Neuronal stem cell (in vitro differentiated cells): ENCODE measurements around the gene RASAL2.

Source experiments
- DNase-seq: peaks from one replicate; pipeline ENCODE4 v3.0.0-alpha.2; 2013; ENCODE audit warnings: low spot score
- H2AFZ ChIP-seq: one replicate; pipeline ENCODE4 v1.6.1; 2013; ENCODE audit warnings: mild to moderate bottlenecking, low read length, inconsistent platforms
- H2AK5ac ChIP-seq: 2 replicates; pipeline ENCODE4 v1.6.1; 2013; ENCODE audit warnings: low read depth, mild to moderate bottlenecking, inconsistent platforms, low read length, moderate library complexity, mixed read lengths
- H2BK120ac ChIP-seq: 2 replicates; pipeline ENCODE4 v1.6.1; 2013; ENCODE audit warnings: low read depth, mild to moderate bottlenecking, inconsistent platforms, low read length, moderate library complexity, mixed read lengths
- H2BK12ac ChIP-seq: one replicate; pipeline ENCODE4 v1.6.1; 2013; ENCODE audit warnings: low read length, inconsistent platforms
- H2BK15ac ChIP-seq: 2 replicates; pipeline ENCODE4 v1.6.1; 2013; ENCODE audit warnings: mild to moderate bottlenecking, low read length, inconsistent platforms, mixed read lengths
- H2BK5ac ChIP-seq: one replicate; pipeline ENCODE4 v1.6.1; 2013; ENCODE audit warnings: inconsistent platforms, mild to moderate bottlenecking, low read length, moderate library complexity
- H3K14ac ChIP-seq: one replicate; pipeline ENCODE4 v1.6.1; 2013; ENCODE audit warnings: low read length, inconsistent platforms
- H3K18ac ChIP-seq: 2 replicates; pipeline ENCODE4 v1.6.1; 2013; ENCODE audit warnings: low read length, inconsistent platforms
- H3K23ac ChIP-seq: 2 replicates; pipeline ENCODE4 v1.6.1; 2013; ENCODE audit warnings: low read depth, mild to moderate bottlenecking, mixed read lengths, low read length, inconsistent platforms; ENCODE audit not compliant: poor library complexity
- H3K27ac ChIP-seq: replicated peaks from 3 replicates; pipeline ENCODE4 v1.5.1; 2013; ENCODE audit warnings: low read length, inconsistent platforms
- H3K27me3 ChIP-seq, 3 experiments: 2 replicates each; pipeline ENCODE4 v1.6.1; 2013; ENCODE audit warnings: low read length in 3 of 3, mild to moderate bottlenecking in 2 of 3, inconsistent platforms in 1 of 3, low read depth in 1 of 3, mixed read lengths in 1 of 3, moderate library complexity in 1 of 3; ENCODE audit not compliant: control insufficient read depth in 3 of 3, insufficient read depth in 3 of 3
- H3K36me3 ChIP-seq, 2 donors: replicated peaks in 1 of 2; 2 replicates each; pipeline ENCODE4 v1.6.1; 2013; ENCODE audit warnings: low read length in 2 of 2; ENCODE audit not compliant: control insufficient read depth in 2 of 2, insufficient read depth in 2 of 2
- H3K4ac ChIP-seq: 2 replicates; pipeline ENCODE4 v1.6.1; 2013; ENCODE audit warnings: inconsistent platforms, mild to moderate bottlenecking, low read length, moderate library complexity
- H3K4me1 ChIP-seq, 2 donors: 1 replicate in 1 of 2; 2 replicates in 1 of 2; pipeline ENCODE4 v1.6.1; 2013; ENCODE audit warnings: low read length in 2 of 2, low read depth in 1 of 2; ENCODE audit not compliant: control insufficient read depth in 2 of 2, insufficient read depth in 1 of 2
- H3K4me2 ChIP-seq: one replicate; pipeline ENCODE4 v1.6.1; 2013; ENCODE audit warnings: mild to moderate bottlenecking, low read length, inconsistent platforms; ENCODE audit not compliant: insufficient read depth, poor library complexity, severe bottlenecking
- H3K4me3 ChIP-seq, 2 donors: 2 replicates each; pipeline ENCODE4 v1.5.1; 2013; ENCODE audit warnings: low read length in 2 of 2, mild to moderate bottlenecking in 2 of 2, inconsistent platforms in 1 of 2, moderate library complexity in 1 of 2
- H3K79me1 ChIP-seq: one replicate; pipeline ENCODE4 v1.6.1; 2013; ENCODE audit warnings: low read depth, mild to moderate bottlenecking, inconsistent platforms, low read length, moderate library complexity
- H3K9ac ChIP-seq: one replicate; pipeline ENCODE4 v1.6.1; 2013; ENCODE audit warnings: mild to moderate bottlenecking, low read depth, low read length, inconsistent platforms; ENCODE audit not compliant: poor library complexity
- H3K9me3 ChIP-seq, 2 donors: replicated peaks in 1 of 2; 2 replicates each; pipeline versions ENCODE3 to v1.6.1; 2013; ENCODE audit warnings: low read length in 2 of 2, mild to moderate bottlenecking in 2 of 2, inconsistent platforms in 1 of 2, low read depth in 1 of 2, mixed read lengths in 1 of 2, moderate library complexity in 1 of 2; ENCODE audit not compliant: control insufficient read depth in 2 of 2, insufficient read depth in 1 of 2
- H4K8ac ChIP-seq: one replicate; pipeline ENCODE4 v1.6.1; 2013; ENCODE audit warnings: low read depth, mild to moderate bottlenecking, inconsistent platforms, low read length, moderate library complexity
- H4K91ac ChIP-seq: one replicate; pipeline ENCODE4 v1.6.1; 2013; ENCODE audit warnings: low read length, low read depth, mild to moderate bottlenecking, inconsistent platforms; ENCODE audit not compliant: poor library complexity
- WGBS, 2 donors: extraction: QIAGEN DNeasy Blood & Tissue Kit; methylation state at CpG; one replicate each; pipeline ENCODE4 v1.1.7; 2013; ENCODE audit warnings: missing lambda C conversion rate in 2 of 2, mixed read lengths in 1 of 2; ENCODE audit not compliant: insufficient read length in 2 of 2, insufficient replicate concordance in 1 of 2; ENCODE audit errors: extremely low coverage in 2 of 2; 5-methylcytosine and 5-hydroxymethylcytosine counted together

Gene RASAL2

DNA sequence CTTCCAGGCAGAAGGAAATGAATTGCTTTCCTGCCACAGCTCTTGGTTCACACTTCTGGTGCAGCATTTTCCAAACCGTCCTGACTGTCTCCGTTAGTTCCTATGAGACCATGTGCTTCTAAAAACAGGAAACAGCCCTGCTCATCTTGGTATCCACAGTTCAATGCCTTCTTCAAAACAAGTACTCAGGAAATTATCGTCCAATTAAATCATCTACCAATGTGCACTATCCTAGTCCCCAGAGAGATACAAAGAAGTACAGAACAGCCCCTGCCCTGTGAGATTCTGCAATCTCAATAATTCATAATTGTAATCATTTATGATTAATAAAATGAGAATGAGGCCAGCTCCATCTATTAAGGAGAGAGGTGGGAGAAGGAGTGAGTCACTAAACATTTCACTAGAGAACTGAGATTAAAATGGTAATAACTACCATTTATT is 391.7 kb downstream of the RASAL2 start:
- Histone ChIP-seq H3K9me3 (no peaks in the 10 kb centered on the region), H2AK5ac (no peak overlapping the region), H3K27me3 (no peaks in the 10 kb centered on the region), H3K14ac (no peak overlapping the region), H3K4ac (no peak overlapping the region), H3K79me1 (no peaks in the 10 kb centered on the region), H3K4me1 (peaks cover 0 to 1% of the 10 kb centered on the region in 2 donors), H2AFZ (no peak overlapping the region), H2BK12ac (no peak overlapping the region), H3K23ac (no peak overlapping the region), H4K91ac (no peak overlapping the region), H2BK5ac (no peak overlapping the region), H2BK15ac (no peak overlapping the region), H3K9ac (no peak overlapping the region), H3K18ac (no peak overlapping the region), H4K8ac (no peak overlapping the region), H3K27ac (no peak overlapping the region), H3K36me3 (no peaks in the 10 kb centered on the region), H2BK120ac (no peak overlapping the region), H3K4me3 (no peak overlapping the region), H3K4me2 (no peak overlapping the region)
- WGBS, 2 donors, result no CpG with 5 or more reads among the region's 3 CpGs
- no peak for DNase-seq

DNA sequence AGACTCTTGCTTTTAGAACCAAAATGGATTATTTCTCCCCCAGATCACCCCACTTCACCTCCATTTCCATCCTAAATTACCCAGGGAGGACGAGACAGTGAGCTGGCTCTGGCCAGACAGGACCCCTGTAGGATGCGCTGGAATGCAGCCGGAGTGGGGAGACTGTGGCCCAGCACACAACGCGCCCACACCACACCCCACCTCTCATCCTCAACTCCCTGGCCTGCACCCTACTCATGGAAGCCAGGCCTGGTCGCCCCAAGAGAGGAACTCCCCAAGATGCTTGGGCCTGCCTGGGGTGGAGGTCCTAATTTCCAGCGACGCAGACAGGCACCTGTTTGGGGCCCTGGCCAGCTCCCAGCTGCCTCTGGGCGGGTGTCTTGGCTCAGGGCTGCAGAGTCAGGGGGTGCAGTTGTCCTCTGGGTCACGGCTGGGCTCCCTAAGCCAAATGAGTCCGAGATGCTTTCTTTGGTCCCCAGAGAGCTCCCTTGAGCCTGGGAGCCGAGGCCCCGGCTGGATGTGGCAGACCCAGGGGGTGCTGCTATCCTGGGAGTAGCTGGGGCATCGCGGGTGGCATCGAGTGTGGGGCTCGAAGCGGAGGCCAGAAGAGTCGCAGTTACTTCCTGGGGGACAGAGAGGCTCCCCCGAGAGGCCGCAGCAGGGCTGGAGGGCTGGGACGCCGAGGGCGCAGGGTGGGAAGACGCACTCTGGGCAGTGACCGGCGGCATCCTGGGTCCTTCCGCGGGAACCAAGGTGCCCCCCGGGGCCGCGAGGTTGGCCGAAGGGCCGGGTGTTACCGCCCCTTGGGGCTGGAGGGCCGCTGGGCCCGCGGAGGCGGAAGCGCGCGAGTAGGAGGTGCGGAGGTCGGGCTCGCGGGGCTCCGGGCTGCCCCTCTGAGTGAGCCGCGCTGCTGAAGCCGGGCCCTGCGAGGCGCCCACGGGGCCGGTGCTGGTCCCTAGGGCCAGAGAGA is 392.5 kb downstream of the RASAL2 start:
- Histone ChIP-seq H2BK120ac (no peak overlapping the region), H3K4ac (no peak overlapping the region), H2AK5ac (no peak overlapping the region), H2BK15ac (no peak overlapping the region), H3K4me3 (no peak overlapping the region), H3K4me1 (peaks cover 0 to 1% of the 10 kb centered on the region in 2 donors), H3K14ac (peak overlapping the region; percentile 64), H4K91ac (no peak overlapping the region), H3K9me3 (no peaks in the 10 kb centered on the region), H4K8ac (no peak overlapping the region), H3K27me3 (no peaks in the 10 kb centered on the region), H3K36me3 (no peaks in the 10 kb centered on the region), H3K9ac (peak overlapping the region; percentile 9), H2BK12ac (no peak overlapping the region), H2AFZ (no peak overlapping the region), H2BK5ac (no peak overlapping the region), H3K4me2 (no peak overlapping the region), H3K23ac (peak overlapping the region; percentile 8), H3K18ac (no peak overlapping the region), H3K79me1 (no peaks in the 10 kb centered on the region), H3K27ac (no peak overlapping the region)
- no peak for DNase-seq
- no CpG with 5 or more reads among the region's 54 CpGs for WGBS, 2 donors

DNA sequence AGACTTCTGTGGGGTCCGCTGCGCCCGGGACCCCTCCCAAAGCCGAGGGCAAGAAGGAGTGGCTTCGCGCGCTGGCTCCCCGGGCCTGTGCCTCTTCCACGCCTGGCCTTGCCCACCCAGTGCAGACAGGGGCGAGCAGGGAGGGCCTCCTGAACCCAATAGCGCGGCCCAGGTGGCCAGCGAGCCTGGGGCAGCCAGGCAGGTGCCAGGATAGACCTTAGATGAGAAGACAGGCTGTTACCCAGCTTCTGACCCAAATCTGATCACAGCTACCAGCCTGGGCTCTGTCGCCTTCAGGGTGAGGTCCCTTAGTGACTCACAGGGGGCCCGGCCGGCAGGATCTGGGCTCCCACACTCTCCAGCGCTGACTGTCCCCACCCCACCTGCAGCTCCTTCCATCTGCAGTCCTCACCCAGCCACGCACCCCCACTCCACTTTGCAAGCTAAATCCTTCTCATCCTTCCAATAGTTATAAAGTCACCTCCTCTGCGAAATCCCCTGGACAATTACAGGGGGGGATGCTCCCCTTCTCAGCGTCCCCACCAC is 393.2 kb downstream of the RASAL2 start:
- Histone ChIP-seq H3K36me3 (no peaks in the 10 kb centered on the region), H4K8ac (no peak overlapping the region), H3K9ac (no peak overlapping the region), H3K23ac (no peak overlapping the region), H3K9me3 (no peaks in the 10 kb centered on the region), H3K79me1 (no peaks in the 10 kb centered on the region), H3K4me2 (no peak overlapping the region), H3K18ac (peak overlapping the region; percentile 14), H2BK15ac (peak overlapping the region; percentile 76), H2AFZ (no peak overlapping the region), H2AK5ac (no peak overlapping the region), H2BK120ac (no peak overlapping the region), H3K4me3 (no peak overlapping the region), H2BK5ac (no peak overlapping the region), H3K4me1 (peaks cover 0 to 1% of the 10 kb centered on the region in 2 donors), H2BK12ac (peak overlapping the region; percentile 14), H3K4ac (no peak overlapping the region), H3K14ac (no peak overlapping the region), H3K27ac (no peak overlapping the region), H4K91ac (no peak overlapping the region), H3K27me3 (no peaks in the 10 kb centered on the region)
- no CpG with 5 or more reads among the region's 20 CpGs for WGBS, 2 donors
- DNase-seq, result no peak

DNA sequence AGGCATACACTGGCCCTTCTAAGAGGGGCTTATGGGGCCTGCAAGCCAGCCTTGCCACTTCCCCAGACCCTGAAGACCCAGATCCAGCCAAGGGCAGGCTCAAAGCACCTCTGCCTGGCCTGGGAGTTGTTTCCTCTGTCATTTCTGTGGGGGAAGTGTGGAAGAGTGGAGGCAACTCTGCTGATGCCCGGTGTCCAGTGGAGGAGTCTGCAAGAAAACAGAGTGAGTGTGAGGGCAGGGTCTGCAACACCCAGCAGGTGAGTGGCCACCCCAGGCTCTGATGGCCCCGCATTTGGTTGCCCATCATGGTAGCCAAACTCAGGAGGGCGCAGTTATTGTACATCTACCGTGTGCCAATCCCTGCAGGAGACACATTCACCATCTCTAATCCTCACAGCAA is 394.5 kb downstream of the RASAL2 start:
- Histone ChIP-seq H3K18ac (no peak overlapping the region), H3K27ac (no peak overlapping the region), H2BK12ac (no peak overlapping the region), H3K36me3 (no peaks in the 10 kb centered on the region), H3K23ac (no peak overlapping the region), H4K8ac (no peak overlapping the region), H3K9ac (no peak overlapping the region), H2BK5ac (no peak overlapping the region), H3K79me1 (no peaks in the 10 kb centered on the region), H3K4me3 (no peak overlapping the region), H3K4me1 (peaks cover 0 to 1% of the 10 kb centered on the region in 2 donors), H4K91ac (no peak overlapping the region), H2BK15ac (no peak overlapping the region), H3K9me3 (no peaks in the 10 kb centered on the region), H3K4me2 (no peak overlapping the region), H3K14ac (no peak overlapping the region), H3K27me3 (no peaks in the 10 kb centered on the region), H2AK5ac (no peak overlapping the region), H2BK120ac (peak overlapping the region; percentile 22), H2AFZ (no peak overlapping the region), H3K4ac (no peak overlapping the region)
- WGBS, 2 donors, result no CpG with 5 or more reads among the region's 4 CpGs
- no peak for DNase-seq
